ENCODE results near the gene FRAT1. TPM values are rescaled to one million over a fixed set of nuclear protein-coding genes. Genes with fewer than 3 reads are reported as not detected.

Gene FRAT1
- total RNA-seq, 4 donors from 2014 or later: 3.8 to 10.9 (median 6.6) TPM

- no peak for TF ChIP-seq CTCF (IDR thresholded peaks at IDR 0.05; ENCODE audit: low read depth)
These were observed 46.8 kb downstream of the FRAT1 start for GRCh38 chr10:97365761-97366351.

- TF ChIP-seq CTCF (IDR thresholded peaks at IDR 0.05; ENCODE audit: low read depth): no peak
These were observed 47.5 kb downstream of the FRAT1 start for GRCh38 chr10:97366572-97366971.

GRCh38 chr10:97367126-97367649 is 48.1 kb downstream of the FRAT1 start:
- no peak for TF ChIP-seq CTCF (IDR thresholded peaks at IDR 0.05; ENCODE audit: low read depth)

Small RNA genes within 50 kb of the gene (small RNA-seq; reads per million reads assigned to genes)
- gene RF00017: not detected

Other genes starting within 250 kb of the FRAT1 start
- under 1 TPM in 3 of 4 donors, not detected in 1; 0.19 to 0.44 (median 0.33) TPM for gene SLIT1, start 133.3 kb upstream of the FRAT1 start, total RNA-seq
- 10 to 100 TPM in 1 of 4 donors, 1 to 10 TPM in 3; 5.7 to 10.4 (median 9.2) TPM for gene ARHGAP19, start 26.6 kb upstream of the FRAT1 start, total RNA-seq
- gene FRAT2, start 15.5 kb downstream of the FRAT1 start, total RNA-seq: 10 to 100 TPM in 1 of 4 donors, 1 to 10 TPM in 3; 4.4 to 10.2 (median 9.4) TPM
- gene RRP12, start 82.1 kb downstream of the FRAT1 start, total RNA-seq: 10 to 100 TPM in 3 of 4 donors, 1 to 10 TPM in 1; 9.5 to 14.9 (median 14.3) TPM
- 100 to 1,000 TPM; 143 to 155 (median 148) TPM for gene PGAM1, start 106.9 kb downstream of the FRAT1 start, total RNA-seq
- gene EXOSC1, start 126.7 kb downstream of the FRAT1 start, total RNA-seq: 10 to 100 TPM; 20.5 to 25.8 (median 22.9) TPM
- gene ZDHHC16, start 126.9 kb downstream of the FRAT1 start, total RNA-seq: 10 to 100 TPM; 18.1 to 22.0 (median 19.7) TPM
- gene MMS19, start 179.2 kb downstream of the FRAT1 start, total RNA-seq: 10 to 100 TPM; 57.6 to 87.8 (median 76.8) TPM
- 10 to 100 TPM in 2 of 4 donors, 1 to 10 TPM in 2; 3.9 to 23.4 (median 12.4) TPM for gene UBTD1, start 179.7 kb downstream of the FRAT1 start, total RNA-seq

All from subcutaneous adipose tissue (tissue), 4 donors.